Testis (tissue), 3 donors: ENCODE results near the gene CSH1. TPM values are rescaled to one million over a fixed set of nuclear protein-coding genes. Genes with fewer than 3 reads are reported as not detected.
"Not testable (repeated sequence)": the region's sequence is repeated elsewhere in the genome, so short reads cannot be mapped to it uniquely, and the experiment has no call there.

ENCODE experiments used
- DNase-seq: peaks from one replicate; pipeline ENCODE4 v3.0.0-alpha.2; 2019
- H3K27ac ChIP-seq, 2 donors: fragments of 200-600 bp; sonication (generic); one replicate each; pipeline ENCODE4 v1.5.1; 2019
- H3K27me3 ChIP-seq: fragments of 200-600 bp; sonication (generic); one replicate; pipeline ENCODE4 v1.5.1; 2019
- H3K36me3 ChIP-seq: fragments of 200-600 bp; sonication (generic); one replicate; pipeline ENCODE4 v1.5.1; 2017; ENCODE audit warnings: low read depth; ENCODE audit errors: missing control alignments
- H3K4me1 ChIP-seq: fragments of 200-600 bp; sonication (generic); one replicate; pipeline ENCODE4 v1.5.1; 2019
- H3K4me3 ChIP-seq, 2 donors: fragments of 200-600 bp; sonication (generic); one replicate each; pipeline ENCODE4 v1.5.1; 2017 to 2019
- H3K9me3 ChIP-seq: fragments of 200-600 bp; sonication (generic); one replicate; pipeline ENCODE4 v1.5.1; 2017
- POLR2A ChIP-seq: fragments of 450-650 bp; IDR thresholded peaks from one replicate; pipeline ENCODE4 v1.6.1; 2017; ENCODE audit warnings: antibody characterized with exemption, mild to moderate bottlenecking, moderate library complexity
- WGBS, 2 donors: methylation state at CpG; one replicate each; pipeline ENCODE4 v1.1.5; 2018; 5-methylcytosine and 5-hydroxymethylcytosine counted together
- intact Hi-C: fragments of 100-400 bp; cut with DNase I; formaldehyde crosslinking; loops from one replicate; pipeline ENCODE4 v1.15.1; 2023; ENCODE audit warnings: low total_unique reads
- polyA plus RNA-seq: library from polyadenylated mRNA; stranded (reverse); fragments of 350-450 nt; fragmentation: Illumina TruSeq; extraction: RNeasy Lipid Tissue Mini Kit (QIAGEN cat#74804); gene quantifications from one replicate; pipeline ENCODE4 v1.2.3, GENCODE V29; 2014; ENCODE audit warnings: low read depth, low replicate concordance; ENCODE audit not compliant: insufficient read depth
- total RNA-seq, 2 donors: library from RNA; depleted of rRNA; stranded (reverse); fragments of >200 nt; gene quantifications; one replicate each; pipeline ENCODE4 v1.2.3, GENCODE V29; 2016
- TF ChIP-seq, protein P1 (sequence below), 3 experiments: fragments of 450-650 bp in 2 of 3; fragments of 200-600 bp in 1 of 3; sonication (generic) in 1 of 3; IDR thresholded peaks; one replicate each; pipeline ENCODE4 v1.5.1; 2016 to 2019; ENCODE audit warnings: antibody characterized with exemption in 3 of 3, mild to moderate bottlenecking in 2 of 3, moderate library complexity in 1 of 3

Gene CSH1
- total and polyA plus RNA-seq, 3 donors from 2014 or later = 0.71 to 1.2 TPM; not detected in 1

DNA sequence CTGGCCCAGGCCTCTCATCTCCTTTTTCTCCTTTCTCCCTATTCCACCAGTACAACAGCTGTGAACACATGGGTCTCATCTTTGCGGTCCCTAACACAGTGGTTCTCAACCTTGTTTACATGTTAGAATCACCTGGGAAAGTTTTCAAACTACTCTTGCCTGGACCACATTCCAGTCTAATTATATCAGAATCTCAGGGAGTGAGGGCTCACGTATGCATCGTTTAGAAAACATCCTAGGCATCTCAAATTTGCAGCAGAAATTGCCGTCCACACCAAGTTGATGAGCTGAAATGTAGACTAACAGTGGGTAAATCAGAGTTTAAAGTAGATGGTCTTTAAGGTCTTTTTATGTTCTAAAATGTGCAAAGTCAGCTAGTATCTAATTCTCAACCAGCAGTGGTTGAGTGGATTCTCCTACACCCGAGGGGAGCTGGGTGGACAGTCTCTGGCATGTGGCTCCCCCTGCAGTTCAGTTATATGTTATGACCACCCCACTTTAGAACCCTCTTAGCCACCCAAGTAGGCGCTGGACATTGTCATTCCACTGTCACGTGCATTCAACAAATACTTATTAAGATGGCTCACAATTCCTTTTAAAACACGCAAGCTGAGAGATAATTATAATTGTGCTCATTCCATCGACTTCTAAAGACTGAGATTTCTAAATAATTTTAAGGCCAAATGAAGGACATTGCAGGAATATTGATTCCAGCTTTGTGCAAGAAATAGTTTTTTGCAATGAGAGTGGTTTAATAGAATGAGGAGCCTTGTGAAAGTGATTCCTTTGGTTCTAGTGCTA, 26.7 kb downstream of the CSH1 start:
- H3K4me3 ChIP-seq, H3K27me3 ChIP-seq, H3K9me3 ChIP-seq, H3K36me3 ChIP-seq, intact Hi-C loops, H3K4me1 ChIP-seq, H3K27ac ChIP-seq, DNase-seq: not testable (repeated sequence)
- WGBS, 2 donors = 59 to 62% methylated on average over 9 of the region's 9 CpGs
- TF ChIP-seq, protein P1, sequence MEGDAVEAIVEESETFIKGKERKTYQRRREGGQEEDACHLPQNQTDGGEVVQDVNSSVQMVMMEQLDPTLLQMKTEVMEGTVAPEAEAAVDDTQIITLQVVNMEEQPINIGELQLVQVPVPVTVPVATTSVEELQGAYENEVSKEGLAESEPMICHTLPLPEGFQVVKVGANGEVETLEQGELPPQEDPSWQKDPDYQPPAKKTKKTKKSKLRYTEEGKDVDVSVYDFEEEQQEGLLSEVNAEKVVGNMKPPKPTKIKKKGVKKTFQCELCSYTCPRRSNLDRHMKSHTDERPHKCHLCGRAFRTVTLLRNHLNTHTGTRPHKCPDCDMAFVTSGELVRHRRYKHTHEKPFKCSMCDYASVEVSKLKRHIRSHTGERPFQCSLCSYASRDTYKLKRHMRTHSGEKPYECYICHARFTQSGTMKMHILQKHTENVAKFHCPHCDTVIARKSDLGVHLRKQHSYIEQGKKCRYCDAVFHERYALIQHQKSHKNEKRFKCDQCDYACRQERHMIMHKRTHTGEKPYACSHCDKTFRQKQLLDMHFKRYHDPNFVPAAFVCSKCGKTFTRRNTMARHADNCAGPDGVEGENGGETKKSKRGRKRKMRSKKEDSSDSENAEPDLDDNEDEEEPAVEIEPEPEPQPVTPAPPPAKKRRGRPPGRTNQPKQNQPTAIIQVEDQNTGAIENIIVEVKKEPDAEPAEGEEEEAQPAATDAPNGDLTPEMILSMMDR (IDR thresholded peaks at IDR 0.05) = peak in 1 of 3 experiments; percentile 12

DNA sequence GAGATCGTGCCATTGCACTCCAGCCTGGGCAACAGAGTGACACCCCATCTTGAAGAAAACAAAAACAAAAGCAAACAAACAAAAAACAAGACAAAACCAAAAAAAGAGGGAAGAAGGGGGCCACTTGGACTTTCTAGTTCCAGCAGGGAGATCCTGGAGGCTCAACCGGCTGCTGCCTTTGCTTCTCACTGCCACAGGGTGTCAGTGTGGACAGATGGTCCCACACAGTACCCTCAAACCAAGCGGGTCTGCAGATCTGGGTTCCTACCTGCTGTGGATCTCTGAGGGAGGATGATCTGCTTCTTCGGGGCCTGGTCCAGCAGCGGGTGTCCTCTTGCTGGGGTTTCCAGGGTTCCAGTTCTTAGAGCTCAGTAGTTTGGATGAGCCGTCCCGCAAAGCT, 29.7 kb downstream of the CSH1 start:
- H3K4me3 ChIP-seq, H3K27me3 ChIP-seq, intact Hi-C loops, H3K36me3 ChIP-seq, H3K4me1 ChIP-seq, DNase-seq, H3K9me3 ChIP-seq, H3K27ac ChIP-seq: not testable (repeated sequence)
- WGBS, 2 donors = 73 to 78% methylated on average over 6 to 7 of the region's 7 CpGs

DNA sequence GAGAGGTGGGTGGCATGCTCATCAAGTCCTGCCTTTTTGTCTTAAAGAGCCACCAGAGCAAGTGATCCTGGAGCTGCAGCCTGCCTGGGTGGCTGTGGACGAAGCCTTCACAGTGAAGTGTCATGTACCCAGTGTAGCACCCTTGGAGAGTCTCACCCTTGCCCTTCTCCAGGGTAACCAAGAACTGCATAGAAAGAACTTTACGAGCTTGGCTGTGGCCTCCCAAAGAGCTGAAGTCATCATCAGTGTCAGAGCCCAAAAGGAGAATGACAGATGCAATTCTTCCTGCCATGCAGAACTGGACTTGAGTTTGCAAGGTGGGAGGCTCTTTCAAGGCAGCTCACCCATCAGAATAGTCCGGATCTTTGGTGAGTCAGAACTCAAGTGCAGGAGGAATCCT, 37.1 kb downstream of the CSH1 start:
- Histone ChIP-seq H3K9me3 (no peaks in the 10 kb centered on the region), H3K36me3 (no peaks in the 10 kb centered on the region), H3K4me3 (no peak overlapping the region), H3K27ac (no peak overlapping the region), H3K4me1 (no peaks in the 10 kb centered on the region), H3K27me3 (no peaks in the 10 kb centered on the region)
- 74 to 78% methylated on average over 3 of the region's 3 CpGs for WGBS, 2 donors
- intact Hi-C loops = no loop called here
- no peak for DNase-seq
- TF ChIP-seq POLR2A = no peak
- TF ChIP-seq, protein P1 (IDR thresholded peaks at IDR 0.05) = no peak

DNA sequence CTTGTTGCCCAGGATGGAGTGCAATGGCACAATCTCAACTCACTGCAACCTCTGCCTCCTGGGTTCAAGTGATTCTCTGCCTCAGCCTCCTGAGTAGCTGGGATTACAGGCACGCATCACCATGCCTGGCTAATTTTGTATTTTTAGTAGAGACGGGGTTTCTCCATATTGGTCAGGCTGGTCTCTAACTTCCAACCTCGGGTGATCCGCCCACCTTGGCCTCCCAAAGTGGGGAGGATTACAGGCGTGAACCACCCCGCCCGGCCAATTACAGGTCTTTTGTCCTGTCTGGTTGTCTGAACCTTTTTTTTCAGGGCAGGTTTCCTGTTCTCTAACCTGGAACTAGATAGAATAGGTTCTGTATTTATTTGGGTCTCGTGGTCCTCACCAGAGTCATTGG, 39.9 kb downstream of the CSH1 start:
- intact Hi-C loops, H3K9me3 ChIP-seq, DNase-seq, H3K4me3 ChIP-seq, H3K27ac ChIP-seq, H3K27me3 ChIP-seq, H3K36me3 ChIP-seq, H3K4me1 ChIP-seq: not testable (repeated sequence)
- 92 to 96% methylated on average over 8 of the region's 8 CpGs for WGBS, 2 donors

DNA sequence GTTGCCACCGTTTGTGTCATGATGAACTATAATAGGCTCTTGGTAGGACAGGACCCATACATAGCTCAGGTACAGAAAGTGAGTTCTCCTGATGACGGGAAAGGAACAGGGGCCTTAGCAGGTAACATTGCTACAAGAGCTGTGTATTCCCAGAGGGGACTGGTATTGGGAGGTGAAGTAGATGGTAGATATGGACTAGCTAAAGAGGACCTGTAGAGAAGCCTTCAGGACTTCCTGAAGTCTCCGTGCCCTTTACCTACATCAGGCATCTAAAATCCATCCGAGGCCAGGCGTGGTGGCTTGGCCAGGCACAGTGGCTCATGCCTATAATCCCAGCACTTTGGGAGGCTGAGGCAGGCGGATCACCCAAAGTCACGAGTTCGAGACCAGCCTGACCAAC, 41.2 kb downstream of the CSH1 start:
- no peaks in the 10 kb centered on the region for H3K4me1 ChIP-seq
- H3K27ac ChIP-seq = no peak overlapping the region
- H3K9me3 ChIP-seq = no peaks in the 10 kb centered on the region
- 92% methylated on average over 6 to 8 of the region's 8 CpGs for whole genome bisulfite sequencing, 2 donors
- no peak overlapping the region for H3K4me3 ChIP-seq
- no peaks in the 10 kb centered on the region for H3K36me3 ChIP-seq
- DNase-seq = no peak
- H3K27me3 ChIP-seq = no peaks in the 10 kb centered on the region
- TF ChIP-seq, protein P1 (IDR thresholded peaks at IDR 0.05) = no peak
- TF ChIP-seq POLR2A = no peak
- intact Hi-C loops = no loop called here

DNA sequence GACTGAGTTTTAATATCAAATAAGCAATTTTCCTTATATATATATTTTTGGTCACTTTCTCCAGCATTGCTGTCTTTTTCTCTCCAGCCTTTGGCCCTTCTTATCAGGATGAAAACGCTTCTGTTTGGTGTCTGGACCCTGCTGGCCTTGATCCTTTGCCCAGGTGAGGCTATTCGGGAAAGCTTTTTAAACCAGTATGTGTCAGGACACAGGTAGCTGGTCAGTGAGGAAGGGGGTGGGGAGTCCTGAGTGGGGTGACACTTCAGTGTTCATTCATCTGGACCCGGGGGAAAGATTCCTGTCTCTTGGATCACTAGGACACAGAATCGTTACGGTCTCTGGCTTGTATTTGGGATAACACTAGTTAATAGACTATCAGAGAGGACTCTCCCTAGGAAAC, 41.7 kb downstream of the CSH1 start:
- Histone ChIP-seq H3K36me3 (no peaks in the 10 kb centered on the region), H3K4me1 (no peaks in the 10 kb centered on the region), H3K4me3 (no peak overlapping the region), H3K27me3 (no peaks in the 10 kb centered on the region), H3K9me3 (no peaks in the 10 kb centered on the region), H3K27ac (no peak overlapping the region)
- WGBS, 2 donors = 83 to 86% methylated on average over 5 of the region's 5 CpGs
- no peak for TF ChIP-seq POLR2A
- TF ChIP-seq, protein P1 (IDR thresholded peaks at IDR 0.05) = no peak
- intact Hi-C loops = no loop called here
- no peak for DNase-seq
